Loucy (cell line): ENCODE data around the gene HSD17B14.

ENCODE experiments used
- EZH2phosphoT487 ChIP-seq: fragments of 200-600 bp; IDR thresholded peaks from 2 replicates; pipeline ENCODE4 v1.6.1; 2018; ENCODE audit warnings: antibody characterized with exemption, mild to moderate bottlenecking, moderate library complexity, borderline replicate concordance
- TF ChIP-seq, protein P1 (sequence below): fragments of 200-600 bp; sonication (generic); conservative IDR thresholded peaks from 2 replicates; pipeline ENCODE4 v1.5.1; 2014; ENCODE audit warnings: mild to moderate bottlenecking, antibody characterized with exemption, low read length

DNA sequence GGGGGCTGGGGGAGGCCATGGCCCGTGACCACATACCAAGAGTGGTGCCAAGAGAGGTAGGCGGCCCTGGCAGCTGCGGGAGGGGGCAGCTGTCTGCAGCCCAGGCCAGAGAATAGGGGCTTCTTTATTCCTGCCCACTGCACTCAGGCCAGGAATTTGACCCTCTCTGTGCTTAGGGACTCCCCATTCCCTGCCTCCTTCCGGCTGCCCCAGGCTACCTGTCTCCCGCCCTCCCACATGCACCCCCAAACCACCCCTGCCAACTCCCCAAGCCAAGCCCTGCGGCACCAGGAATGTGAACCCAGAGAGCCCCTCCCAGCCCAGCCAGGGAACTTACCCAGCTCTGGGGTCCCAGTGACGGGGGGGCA, 31.4 kb upstream of the HSD17B14 start:
- TF ChIP-seq EZH2phosphoT487, result no peak
- TF ChIP-seq, protein P1, sequence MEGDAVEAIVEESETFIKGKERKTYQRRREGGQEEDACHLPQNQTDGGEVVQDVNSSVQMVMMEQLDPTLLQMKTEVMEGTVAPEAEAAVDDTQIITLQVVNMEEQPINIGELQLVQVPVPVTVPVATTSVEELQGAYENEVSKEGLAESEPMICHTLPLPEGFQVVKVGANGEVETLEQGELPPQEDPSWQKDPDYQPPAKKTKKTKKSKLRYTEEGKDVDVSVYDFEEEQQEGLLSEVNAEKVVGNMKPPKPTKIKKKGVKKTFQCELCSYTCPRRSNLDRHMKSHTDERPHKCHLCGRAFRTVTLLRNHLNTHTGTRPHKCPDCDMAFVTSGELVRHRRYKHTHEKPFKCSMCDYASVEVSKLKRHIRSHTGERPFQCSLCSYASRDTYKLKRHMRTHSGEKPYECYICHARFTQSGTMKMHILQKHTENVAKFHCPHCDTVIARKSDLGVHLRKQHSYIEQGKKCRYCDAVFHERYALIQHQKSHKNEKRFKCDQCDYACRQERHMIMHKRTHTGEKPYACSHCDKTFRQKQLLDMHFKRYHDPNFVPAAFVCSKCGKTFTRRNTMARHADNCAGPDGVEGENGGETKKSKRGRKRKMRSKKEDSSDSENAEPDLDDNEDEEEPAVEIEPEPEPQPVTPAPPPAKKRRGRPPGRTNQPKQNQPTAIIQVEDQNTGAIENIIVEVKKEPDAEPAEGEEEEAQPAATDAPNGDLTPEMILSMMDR, result no peak
